AML-193 (cell line): ENCODE results near the gene TTC16.

Source experiments
- DNase-seq, 2 experiments: peaks; one replicate each; lab custom pipeline; 2025; lab: John Stamatoyannopoulos, UW

Gene TTC16

DNA sequence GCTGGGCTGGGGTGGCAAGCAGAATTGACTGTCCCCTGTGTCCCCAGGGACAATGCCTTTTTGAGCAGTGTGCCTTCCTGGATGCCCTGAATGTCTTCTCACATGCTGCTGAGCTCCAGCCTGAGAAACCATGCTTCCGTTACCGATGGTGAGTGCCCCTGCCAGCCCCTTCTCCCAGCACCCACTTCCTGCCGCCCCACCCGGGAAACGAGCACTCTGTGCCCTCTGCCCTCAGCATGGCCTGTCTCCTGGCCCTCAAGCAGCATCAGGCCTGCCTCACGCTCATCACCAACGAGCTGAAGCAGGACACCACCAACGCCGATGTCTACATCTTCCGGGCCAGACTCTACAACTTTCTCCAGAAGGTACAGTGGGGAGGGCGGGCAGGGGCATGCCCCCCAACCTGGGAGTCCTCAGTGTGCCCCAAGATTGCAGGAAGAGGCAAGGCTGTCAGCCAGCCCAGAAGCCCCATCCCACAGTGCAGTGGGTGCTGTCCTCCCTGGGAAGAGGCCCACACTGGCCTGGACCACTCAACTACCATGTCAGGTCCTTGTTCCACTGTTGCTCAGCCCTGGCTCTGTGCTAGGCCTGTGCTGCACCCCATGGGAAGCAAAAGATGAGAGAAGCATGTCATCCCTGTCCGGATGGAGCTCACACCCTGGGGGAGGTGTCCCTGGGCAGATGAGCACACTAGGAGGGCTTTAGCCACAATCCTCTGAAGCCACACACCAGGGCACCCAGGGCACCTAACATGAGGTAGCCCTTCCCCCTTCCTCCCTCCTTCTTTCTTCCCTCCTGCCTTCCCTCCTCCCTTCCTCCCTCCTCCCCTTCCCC, 4.4 kb downstream of the TTC16 start:
- no peak for DNase-seq

DNA sequence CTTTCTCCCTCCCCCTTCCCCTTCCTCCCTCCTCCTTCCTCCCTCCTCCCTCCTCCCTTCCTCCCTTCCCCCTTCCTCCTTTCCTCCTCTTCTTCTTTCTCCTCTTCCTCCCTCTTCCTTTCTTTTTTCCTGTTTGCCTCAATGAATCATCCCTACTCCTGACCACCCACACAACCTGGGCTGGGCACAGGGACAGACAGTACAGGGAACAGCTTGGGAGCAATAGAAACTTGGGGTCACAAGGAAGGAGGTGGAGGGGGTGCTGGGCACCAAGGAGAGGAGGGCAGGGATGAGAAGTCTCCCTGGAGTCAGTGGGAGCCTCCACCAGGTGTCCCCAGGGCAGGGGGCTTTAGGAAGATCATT, 5.0 kb downstream of the TTC16 start:
- DNase-seq, result no peak

DNA sequence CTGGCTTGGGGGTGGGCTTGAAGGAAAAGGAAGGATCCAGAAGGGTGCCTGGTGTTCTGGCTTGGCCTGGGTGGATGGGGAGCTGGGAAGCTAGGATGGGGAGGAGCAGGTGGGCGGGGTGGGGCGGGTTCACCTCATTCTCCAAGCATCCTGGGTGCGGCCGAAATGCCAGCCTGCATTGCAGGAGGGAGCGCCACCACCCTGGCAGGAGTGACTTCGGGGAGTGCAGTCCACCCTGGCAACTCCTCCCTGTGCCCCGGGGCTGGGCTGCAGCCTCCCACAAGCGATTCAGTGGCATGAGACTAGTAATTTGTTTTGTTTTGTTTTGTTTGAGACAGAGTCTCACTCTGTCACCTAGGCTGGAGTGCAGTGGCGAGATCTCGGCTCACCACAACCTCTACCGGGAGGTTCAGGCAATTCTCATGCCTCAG, 5.5 kb downstream of the TTC16 start:
- DNase-seq, result no peak

DNA sequence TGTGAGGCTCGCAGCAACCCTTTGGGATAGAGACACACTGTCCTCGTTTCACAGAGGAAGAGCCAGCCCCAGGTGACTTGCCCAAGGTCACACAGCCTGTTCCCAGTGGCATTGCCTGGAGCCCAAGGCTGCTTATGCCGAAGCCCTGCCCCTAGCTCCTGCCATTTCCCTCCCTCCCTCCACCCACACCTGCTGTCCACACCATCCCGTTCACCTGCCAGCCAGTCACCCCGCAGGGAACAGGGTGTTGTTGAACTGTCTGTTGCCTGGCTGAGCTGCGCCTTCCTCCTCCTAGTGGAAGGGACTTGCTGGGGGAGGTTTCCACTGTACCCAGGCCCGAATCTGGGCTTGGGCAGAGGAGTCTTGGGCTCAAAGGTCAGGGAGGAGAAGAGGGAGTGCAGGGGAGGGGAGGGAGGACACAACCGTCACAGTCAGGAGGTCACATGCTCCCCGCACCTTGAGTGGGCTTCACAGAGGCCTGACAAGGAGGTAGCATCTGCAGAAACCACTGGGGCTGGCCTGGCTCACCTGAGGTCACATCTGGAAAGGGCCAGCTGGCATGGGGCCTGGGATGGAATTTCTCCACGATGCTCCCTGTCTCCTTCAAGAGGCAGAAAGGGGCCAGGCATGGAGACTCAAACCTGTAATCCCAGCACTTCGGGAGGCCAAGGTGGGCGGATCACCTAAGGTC, 6.3 kb downstream of the TTC16 start:
- no peak for DNase-seq

DNA sequence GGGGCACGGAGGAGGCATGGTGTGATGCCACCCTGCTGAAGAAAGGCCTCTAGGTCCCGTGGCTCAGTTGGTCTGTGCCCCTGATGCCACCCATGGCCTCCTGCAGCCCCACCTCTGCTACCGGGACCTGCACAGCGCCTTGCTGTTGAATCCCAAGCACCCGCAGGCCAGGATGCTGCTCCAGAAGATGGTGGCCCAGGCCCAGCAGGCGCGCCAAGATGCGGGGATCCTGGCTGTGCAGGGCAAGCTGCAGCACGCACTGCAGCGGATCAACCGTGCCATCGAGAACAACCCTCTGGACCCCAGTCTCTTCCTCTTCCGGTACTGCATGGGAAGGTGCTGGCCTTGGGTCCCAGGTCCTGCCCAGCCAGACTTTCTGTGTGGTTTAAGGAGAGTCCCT, 7.1 kb downstream of the TTC16 start:
- DNase-seq, result no peak

DNA sequence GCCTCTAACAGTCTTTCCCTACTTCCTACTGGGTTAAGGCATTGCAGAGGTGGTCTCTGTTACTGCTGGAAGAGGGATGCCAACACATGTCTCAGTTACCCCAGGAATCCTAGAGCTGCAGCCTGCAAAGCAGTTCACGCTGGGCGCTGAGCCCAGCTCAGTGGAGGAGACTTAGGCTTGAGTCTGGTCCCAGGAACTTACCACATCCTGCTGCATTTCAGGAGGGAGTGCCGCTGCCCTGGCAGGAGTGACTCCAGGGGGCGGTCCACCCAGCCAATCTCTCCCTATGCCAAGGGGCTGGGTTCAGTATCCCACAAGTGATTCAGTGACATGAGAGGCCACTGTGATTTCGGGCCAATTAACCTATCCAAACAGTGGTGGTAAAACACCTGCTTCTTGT, 7.6 kb downstream of the TTC16 start:
- no peak for DNase-seq

DNA sequence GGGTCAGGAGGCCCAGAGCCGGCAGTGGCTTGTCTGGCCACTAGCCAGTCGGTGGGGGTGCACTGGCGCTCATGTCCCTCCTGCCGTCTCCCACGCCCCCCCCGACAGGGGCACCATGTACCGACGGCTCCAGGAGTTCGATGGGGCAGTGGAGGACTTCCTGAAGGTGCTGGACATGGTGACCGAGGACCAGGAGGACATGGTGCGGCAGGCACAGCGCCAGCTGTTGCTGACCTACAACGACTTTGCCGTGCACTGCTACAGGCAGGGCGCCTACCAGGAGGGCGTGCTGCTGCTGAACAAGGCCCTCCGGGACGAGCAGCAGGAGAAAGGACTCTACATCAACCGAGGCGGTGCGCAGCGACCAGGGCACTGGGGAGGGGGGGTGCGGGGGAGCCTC, 8.1 kb downstream of the TTC16 start:
- DNase-seq, result no peak

DNA sequence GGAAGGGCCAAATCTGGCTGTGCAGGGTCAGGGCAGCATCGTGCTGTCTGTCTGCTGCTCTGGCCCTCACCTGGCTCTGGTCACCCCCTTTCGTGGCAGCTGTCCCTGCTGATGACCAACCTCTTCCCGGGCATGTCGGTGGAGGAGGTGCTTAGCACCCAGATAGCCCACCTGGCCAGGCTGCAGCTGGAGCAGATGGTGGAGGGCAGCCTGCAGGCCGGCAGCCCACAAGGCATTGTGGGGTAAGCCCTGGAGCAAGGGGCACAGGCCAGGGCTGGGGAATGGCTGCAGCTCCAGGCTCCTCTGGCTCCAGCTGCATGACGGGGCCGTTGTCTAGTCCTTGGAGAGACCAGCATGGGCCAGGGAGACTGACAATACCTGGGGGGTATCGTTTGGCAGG, 11.0 kb downstream of the TTC16 start:
- no peak for DNase-seq

DNA sequence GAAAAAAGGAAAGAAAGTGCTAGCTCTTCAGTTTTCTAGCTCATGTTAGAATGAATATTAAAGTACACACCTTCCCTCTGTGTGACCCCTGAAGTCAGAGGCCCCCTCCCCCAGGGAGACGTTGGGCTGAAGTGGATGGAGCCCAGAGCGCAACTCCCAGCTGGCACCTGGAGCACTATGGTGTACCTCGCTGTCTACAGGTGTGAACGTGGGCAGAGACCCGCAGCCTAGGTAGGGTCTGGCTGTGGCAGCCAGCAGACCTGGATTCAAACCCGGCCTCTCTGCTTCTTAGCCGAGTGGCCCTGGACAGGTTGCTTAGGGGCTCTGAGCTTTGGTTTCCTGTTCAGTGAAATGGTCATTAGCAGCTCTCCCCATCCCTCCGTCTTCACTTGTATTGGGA, 12.9 kb downstream of the TTC16 start:
- no peak for DNase-seq

DNA sequence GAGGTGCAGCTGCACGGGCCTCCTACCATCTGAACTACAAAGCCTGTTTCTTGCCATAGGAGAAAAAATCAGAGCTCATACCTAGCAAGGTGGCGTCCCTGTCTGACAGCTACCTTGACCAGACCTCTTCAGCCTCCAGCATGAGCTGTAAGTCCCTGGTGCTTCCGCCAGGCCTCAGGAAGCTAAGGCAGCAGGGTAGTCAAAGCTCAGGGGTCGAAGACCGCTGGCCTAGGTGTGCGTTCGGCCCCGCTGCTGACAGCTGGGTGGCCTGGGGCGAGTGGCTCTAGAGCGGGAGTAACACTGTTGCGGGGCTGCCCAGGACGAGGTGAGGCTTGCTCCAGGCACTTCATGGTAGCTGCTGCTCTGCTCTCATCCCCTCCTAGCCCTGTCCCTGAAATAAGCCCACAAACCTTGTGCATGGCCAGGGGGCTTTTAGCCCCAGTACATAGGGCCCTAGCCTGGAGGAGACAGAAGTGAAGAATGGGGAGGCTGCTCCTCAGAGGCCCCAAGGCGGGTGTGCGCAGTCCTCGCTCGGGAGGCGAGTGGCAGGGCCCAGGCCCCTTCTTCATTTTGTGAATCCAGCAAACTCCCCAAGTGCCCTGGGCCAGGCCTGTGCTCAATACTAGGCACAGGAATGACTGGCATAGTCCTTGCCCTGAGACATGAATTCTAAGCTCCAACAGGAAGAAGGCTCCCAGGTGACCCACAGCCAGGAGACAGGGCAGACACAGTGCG, 13.8 kb downstream of the TTC16 start:
- DNase-seq, result no peak

DNA sequence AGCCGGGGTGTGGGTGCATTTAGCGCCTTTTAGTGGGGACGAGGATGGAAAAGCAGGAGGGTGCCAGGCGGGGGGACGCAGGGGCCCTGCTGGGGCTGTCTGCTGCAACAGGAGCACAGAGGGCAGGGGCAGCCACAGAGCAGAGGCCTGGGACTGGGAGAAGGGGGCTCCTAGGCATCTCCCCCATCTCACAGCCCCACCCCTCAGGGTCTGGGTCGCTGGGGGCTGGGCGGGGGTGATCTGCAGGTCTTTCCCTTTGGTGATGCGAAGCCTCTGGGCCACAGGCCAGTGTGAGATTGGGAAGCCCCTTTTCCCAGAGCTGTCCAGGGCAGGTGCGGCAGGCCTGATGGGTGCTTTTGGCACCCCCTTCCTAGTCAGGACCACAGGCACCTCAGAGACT, 14.4 kb downstream of the TTC16 start:
- no peak for DNase-seq

DNA sequence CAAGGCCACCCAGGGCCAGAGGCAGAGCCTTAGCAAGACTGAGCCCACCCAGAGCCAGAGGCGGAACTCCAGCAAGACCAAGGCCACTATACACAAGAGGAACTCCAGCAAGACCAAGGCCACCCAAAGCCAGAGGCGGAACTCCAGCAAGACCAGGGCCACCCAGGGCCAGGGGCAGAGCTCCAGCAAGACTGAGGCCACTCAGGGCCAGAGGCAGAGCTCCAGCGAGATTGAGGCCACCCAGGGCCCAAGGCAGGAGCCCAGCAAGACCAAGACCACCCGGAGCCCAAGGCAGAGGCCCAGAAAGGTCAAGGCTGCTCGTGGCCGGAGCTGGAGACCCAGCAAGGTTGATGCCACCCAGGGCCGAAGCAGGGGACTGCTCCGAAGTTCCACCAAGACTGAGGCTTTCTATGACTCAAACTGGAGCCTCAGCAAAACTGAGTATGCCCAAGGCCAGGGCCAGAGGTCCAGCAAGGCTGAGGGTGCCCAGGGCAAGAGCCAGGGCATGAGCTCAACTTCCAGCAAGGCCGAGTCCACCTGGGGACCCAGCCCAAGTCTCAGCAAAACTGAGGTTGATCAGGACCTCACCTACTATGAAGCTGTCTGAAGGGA, 15.0 kb downstream of the TTC16 start:
- no peak for DNase-seq

DNA sequence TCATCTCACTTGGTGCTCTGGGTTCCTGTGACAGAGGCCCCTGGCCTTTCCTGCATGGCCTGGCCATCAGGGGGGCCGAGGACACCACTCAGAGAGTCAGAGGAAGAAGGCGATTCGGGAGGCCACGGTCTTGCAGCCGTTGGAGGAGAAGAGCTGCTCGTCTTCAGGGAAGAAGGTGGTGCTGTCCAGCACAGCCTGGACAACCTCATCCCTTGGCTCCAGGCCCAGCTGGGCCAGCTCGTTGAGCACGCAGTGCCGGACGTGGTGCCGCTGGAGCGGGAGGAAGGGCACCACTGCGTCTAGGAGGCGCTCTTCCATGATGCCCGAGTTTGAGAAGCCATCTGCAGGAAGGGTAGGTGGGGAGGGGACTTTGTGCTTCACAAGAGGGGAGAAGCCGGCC, 16.1 kb downstream of the TTC16 start:
- DNase-seq, result no peak

DNA sequence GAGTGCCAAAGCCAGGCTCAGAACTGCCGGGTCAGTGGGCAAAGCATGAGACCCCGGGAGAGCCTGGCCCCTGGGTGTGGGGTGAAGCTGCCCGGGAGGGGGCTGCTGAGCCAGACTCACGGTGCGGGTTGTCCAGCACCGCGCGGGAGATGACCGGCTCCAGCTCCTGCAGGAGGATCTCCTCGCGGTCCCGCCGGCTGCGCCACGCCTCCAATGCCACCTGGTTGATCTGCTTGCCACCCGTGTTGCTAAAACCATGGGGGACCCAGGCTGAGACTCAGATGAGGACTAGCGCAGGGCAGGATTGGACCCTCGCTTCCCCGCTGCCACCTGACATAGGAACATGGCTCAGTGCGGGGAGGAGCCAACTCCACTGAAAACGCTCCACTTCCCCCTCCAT, 16.6 kb downstream of the TTC16 start:
- DNase-seq, result no peak

DNA sequence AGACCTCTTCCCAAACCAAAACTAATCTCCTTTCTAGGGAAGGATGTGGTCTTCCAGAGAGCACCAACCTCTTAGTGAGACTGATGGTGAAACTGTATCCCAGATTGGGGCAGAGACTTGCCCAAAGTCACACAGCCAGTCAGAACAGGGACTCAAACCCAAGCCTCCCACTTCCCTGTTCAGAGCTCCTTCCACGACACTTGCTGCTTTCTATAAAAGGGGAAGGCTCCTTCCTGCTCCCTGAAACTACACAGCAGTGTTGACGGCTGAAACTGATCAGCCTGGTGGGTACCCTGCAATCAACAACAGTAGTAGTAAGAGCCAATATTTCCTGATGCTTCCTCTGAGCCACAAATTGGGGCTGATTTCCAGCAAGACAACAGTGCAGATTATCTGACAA, 17.7 kb downstream of the TTC16 start:
- no peak for DNase-seq

DNA sequence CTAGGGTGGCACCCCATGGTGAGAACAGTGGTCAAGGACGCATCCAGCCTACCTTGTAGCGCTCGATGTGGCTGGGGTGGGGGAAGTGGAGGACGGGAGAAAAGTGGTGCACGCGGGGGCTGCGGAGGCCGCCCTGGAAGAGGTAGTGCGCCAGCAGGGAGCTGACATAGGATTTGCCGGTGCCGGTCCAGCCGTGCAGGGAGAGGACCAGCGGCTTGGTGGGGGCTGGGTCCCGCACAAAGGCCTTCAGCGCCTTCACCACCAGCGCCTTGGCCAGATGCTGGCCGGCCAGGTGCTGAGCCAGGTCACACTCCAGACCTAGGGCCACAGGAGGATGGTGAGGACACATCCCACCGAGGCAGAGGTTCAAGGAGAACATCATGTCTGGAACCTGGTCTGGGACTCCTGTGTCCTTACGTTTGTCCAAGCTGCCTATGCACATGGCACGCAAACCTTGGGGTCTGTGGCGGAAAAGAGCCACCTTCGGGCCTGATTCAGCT, 18.4 kb downstream of the TTC16 start:
- no peak for DNase-seq

DNA sequence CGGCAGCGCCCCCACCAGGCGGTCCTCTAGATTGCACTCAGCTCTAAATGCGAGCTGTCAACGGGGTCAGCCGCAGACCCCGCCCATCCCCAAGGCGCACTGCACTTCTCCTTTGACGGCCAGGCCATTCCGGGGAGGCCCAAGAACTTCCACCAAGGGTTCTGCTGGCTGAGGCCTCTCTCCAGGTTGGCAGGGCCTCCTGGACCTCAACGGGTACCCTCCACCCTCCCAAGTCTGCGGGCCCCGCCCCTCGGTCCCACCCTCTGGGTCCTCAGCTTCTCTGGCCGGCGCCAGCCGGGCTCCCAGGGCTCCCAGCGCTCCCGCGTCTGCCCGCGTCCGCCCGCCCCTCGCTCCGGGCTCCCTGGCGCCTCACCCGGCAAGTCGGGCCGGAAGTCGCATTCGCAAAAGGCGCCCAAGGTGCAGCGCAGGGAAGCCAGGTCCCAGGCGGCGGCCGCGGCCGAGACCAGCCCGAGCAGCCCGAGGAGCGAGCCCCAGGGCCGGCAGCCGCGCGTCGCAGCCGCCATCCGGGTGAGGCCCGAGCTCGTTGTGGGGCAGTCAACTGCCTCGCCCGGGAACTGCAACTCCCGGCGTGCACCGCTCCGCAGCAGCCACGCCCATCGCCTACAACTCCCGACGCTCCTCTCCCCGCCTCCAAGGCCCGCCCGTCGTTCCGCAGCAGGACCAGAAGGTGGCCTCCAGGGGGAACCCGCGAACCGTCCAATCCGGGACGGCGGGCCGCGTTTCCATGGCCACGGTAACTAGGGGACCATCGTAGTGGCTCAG, 19.1 kb downstream of the TTC16 start, which contains the start of gene TOR2A:
Gene TOR2A, minus strand, starts transcription at position 548 of the 783 bp plus-strand sequence. Its CDS starts 24 bp downstream, at position 524.
- peak; percentile 92 to 95 for DNase-seq

DNA sequence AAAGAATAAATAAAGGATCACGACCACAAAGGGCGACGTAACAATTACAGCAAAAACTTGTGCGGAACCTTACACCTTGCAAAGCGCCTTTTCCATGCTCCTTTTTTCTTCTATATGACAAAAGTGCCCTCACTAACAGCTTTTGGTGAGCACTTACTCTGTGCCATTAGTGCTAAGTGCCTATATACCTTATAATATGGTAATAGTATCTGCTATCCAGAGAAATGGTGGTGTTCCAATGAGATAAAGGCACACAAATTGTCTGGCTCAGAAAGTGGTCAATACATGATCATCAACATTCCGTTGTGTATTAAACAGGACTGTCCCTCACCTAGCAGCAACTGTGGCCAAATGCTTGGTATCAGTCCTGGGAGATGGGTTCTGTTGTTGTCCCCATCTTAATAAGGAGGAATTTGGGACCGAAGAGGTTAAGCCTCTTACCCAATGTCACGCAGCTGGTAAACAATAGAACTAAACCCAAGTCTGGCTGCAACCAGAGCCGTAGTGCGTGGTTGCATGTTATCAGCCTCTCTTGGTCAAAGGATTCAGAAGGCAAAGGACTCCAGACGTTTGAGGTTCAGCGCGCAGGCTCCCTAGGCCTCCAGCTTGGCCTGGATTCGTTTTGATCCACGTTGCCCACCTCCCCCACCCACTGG, 19.8 kb downstream of the TTC16 start:
- no peak for DNase-seq

DNA sequence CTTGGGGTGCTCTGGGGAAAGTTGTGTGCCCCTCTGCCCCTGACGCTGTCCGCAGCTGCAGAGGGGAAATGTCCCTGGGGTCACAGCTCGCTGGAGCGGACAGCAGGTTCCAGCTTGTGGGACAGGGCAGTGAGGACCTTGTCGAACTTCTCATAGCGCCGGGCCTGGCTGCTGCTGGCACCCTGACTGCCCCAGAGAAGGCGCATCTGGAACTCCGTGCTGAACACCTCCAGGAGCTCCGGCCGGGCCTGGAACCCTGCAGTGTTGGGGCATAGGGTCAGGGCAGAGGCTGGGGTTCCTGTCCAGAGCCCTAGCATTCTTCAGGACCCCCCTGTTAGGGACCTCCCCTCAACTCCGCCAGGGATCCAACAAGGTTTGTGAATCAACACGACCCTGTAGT, 22.8 kb downstream of the TTC16 start:
- no peak for DNase-seq

DNA sequence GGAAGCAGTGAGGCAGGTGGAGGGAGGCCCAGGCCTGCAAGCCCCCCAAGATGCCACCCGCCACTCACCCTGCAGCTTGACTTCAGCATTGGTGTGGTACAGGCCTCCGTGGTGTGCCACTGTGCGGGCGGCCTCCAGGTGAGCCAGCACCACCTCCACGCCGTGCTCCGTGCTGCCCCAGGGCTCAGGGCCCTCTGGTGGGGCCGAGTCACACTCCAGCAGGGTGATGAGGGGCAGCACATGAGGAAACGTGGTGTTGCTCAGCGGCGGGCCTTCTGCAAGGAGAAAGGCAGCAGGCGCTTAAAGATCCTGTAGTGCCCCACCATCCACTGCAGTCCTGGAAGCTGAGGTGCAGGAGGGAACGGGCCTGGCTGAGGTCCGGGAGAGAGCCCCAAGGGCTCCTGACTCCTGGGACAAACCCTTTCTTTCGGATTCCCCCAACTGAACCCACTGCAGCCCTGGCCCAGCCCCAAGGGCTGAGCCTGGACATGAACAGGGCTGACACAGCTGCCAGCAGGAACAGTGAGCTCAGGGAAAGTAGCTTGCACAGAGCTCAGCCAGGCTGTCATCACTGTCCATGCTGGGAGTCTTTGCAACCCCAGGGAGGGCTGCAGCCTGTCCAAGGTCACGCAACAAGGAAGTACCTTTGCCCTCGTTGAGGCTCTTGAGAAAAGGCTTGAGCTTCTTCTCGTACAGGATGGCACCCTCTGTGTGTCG, 23.9 kb downstream of the TTC16 start:
- DNase-seq, result no peak
